HG03457 (cell line): ENCODE measurements around the gene DNAJC16.
"Not testable (repeated sequence)": the region's sequence is repeated elsewhere in the genome, so short reads cannot be mapped to it uniquely, and the experiment has no call there.

Experiments used
- ATAC-seq: cut with Tn5 transposase; IDR thresholded peaks from one replicate; pipeline ENCODE4 v1.9.1; 2021; ENCODE audit warnings: moderate number of reproducible peaks; ENCODE audit not compliant: unreplicated experiment

The DNAJC16 gene

GRCh38 chr1:15506831-15507230 lies 19.8 kb upstream of the DNAJC16 start:
- no peak for ATAC-seq

- ATAC-seq: no peak
These were observed 19.4 kb upstream of the DNAJC16 start for GRCh38 chr1:15507278-15507677.

- no peak for ATAC-seq
These were observed 17.8 kb upstream of the DNAJC16 start for GRCh38 chr1:15508700-15509487.

- no peak for ATAC-seq
These were observed 17.1 kb upstream of the DNAJC16 start for GRCh38 chr1:15509586-15509985.

- no peak for ATAC-seq
These were observed 15.8 kb upstream of the DNAJC16 start for GRCh38 chr1:15510611-15511405.

- no peak for ATAC-seq
These were observed 13.5 kb upstream of the DNAJC16 start for GRCh38 chr1:15513192-15513591.

GRCh38 chr1:15513919-15514318 lies 12.7 kb upstream of the DNAJC16 start:
- no peak for ATAC-seq

GRCh38 chr1:15514557-15514956 lies 12.1 kb upstream of the DNAJC16 start:
- not testable (repeated sequence) for ATAC-seq

- no peak for ATAC-seq
These were observed 11.5 kb upstream of the DNAJC16 start for GRCh38 chr1:15515022-15515663.

- ATAC-seq: no peak
These were observed 7.0 kb upstream of the DNAJC16 start for GRCh38 chr1:15519625-15520024.

GRCh38 chr1:15521206-15521906 lies 5.3 kb upstream of the DNAJC16 start:
- ATAC-seq: not testable (repeated sequence)

- ATAC-seq: no peak
These were observed 4.1 kb upstream of the DNAJC16 start for GRCh38 chr1:15522551-15522950.

- no peak for ATAC-seq
These were observed 3.3 kb upstream of the DNAJC16 start for GRCh38 chr1:15523104-15524020.

- ATAC-seq: no peak
These were observed 2.7 kb upstream of the DNAJC16 start, which contains the start of gene CASP9 for GRCh38 chr1:15524021-15524282. Gene CASP9 (minus strand): TSS chr1:15524215. CDS start chr1:15524200, 15 bp downstream.

GRCh38 chr1:15524283-15525049 lies 2.2 kb upstream of the DNAJC16 start:
- ATAC-seq: peak; percentile 36

- ATAC-seq: peak; percentile 31
These were observed 1.3 kb upstream of the DNAJC16 start for GRCh38 chr1:15525050-15526020.

GRCh38 chr1:15526021-15526489 lies 593 bp upstream of the DNAJC16 start:
- ATAC-seq: no peak

GRCh38 chr1:15531003-15531402 lies 4.4 kb downstream of the DNAJC16 start:
- no peak for ATAC-seq
